IPS DF 6.9 (cell line): ENCODE data around the gene DRG2.

Experiments used
- DNase-seq: peaks from one replicate; pipeline ENCODE4 v3.0.0-alpha.2; 2013; ENCODE audit warnings: low read depth, low spot score
- H3K27ac ChIP-seq: one replicate; pipeline ENCODE4 v1.5.1; 2013; ENCODE audit warnings: low read length, control low read depth
- H3K27me3 ChIP-seq: 2 replicates; pipeline ENCODE4 v1.6.1; 2013; ENCODE audit warnings: mild to moderate bottlenecking, low read length; ENCODE audit not compliant: control insufficient read depth, insufficient read depth
- H3K36me3 ChIP-seq: 2 replicates; pipeline ENCODE4 v1.6.1; 2013; ENCODE audit warnings: low read length; ENCODE audit not compliant: control insufficient read depth, insufficient read depth
- H3K4me1 ChIP-seq: 2 replicates; pipeline ENCODE4 v1.6.1; 2013; ENCODE audit warnings: low read length; ENCODE audit not compliant: control insufficient read depth, insufficient read depth
- H3K4me3 ChIP-seq: 2 replicates; pipeline ENCODE4 v1.5.1; 2013; ENCODE audit warnings: mild to moderate bottlenecking, low read length
- H3K9me3 ChIP-seq: 2 replicates; pipeline ENCODE4 v1.6.1; 2013; ENCODE audit warnings: low read length, inconsistent platforms; ENCODE audit not compliant: control insufficient read depth, insufficient read depth
- WGBS: extraction: QIAGEN DNeasy Blood & Tissue Kit; methylation state at CpG from one replicate; pipeline ENCODE4 v1.1.7; 2013; ENCODE audit warnings: mixed read lengths, missing lambda C conversion rate; ENCODE audit not compliant: insufficient read length, insufficient coverage; 5-methylcytosine and 5-hydroxymethylcytosine counted together

DRG2 gene

GRCh38 chr17:18156976-18157280, 69.2 kb downstream of the DRG2 start:
- Histone ChIP-seq H3K36me3 (no peaks in the 10 kb centered on the region), H3K9me3 (no peaks in the 10 kb centered on the region), H3K4me3 (no peak overlapping the region), H3K27me3 (no peaks in the 10 kb centered on the region), H3K4me1 (0 out of 2 replicates have a peak, but pooled peaks cover 5% of the 10 kb centered on the region), H3K27ac (no peak overlapping the region)
- WGBS, result no CpG with 5 or more reads among the region's 10 CpGs
- no peak for DNase-seq
